ACC112 (cell line): ENCODE data around the gene STXBP5.
"Not testable (repeated sequence)": the region's sequence is repeated elsewhere in the genome, so short reads cannot be mapped to it uniquely, and the experiment has no call there.

Experiments
- H2AFZ ChIP-seq: fragments of 200-600 bp; sonication (generic); one replicate; pipeline ENCODE4 v1.6.0; 2017; ENCODE audit warnings: antibody characterized with exemption, low read length; ENCODE audit not compliant: unreplicated experiment
- H3K27ac ChIP-seq: fragments of 200-600 bp; sonication (generic); 2 replicates; pipeline ENCODE4 v1.5.1; 2014; ENCODE audit warnings: low read depth, mild to moderate bottlenecking, antibody characterized with exemption, low read length, moderate library complexity
- H3K27me3 ChIP-seq: fragments of 200-600 bp; sonication (generic); 2 replicates; pipeline ENCODE4 v1.6.1; 2014; ENCODE audit warnings: mild to moderate bottlenecking, antibody characterized with exemption, low read length, moderate library complexity, mixed read lengths; ENCODE audit not compliant: insufficient read depth
- H3K36me3 ChIP-seq: fragments of 200-600 bp; sonication (generic); 2 replicates; pipeline ENCODE4 v1.6.1; 2016; ENCODE audit warnings: mild to moderate bottlenecking, antibody characterized with exemption, low read length, moderate library complexity, mixed read lengths; ENCODE audit not compliant: insufficient read depth
- H3K4me1 ChIP-seq: fragments of 200-600 bp; sonication (generic); one replicate; pipeline ENCODE4 v1.6.1; 2016; ENCODE audit warnings: low read length, mixed read lengths; ENCODE audit not compliant: insufficient read depth, unreplicated experiment, control insufficient read depth
- H3K4me3 ChIP-seq: fragments of 200-600 bp; sonication (generic); 2 replicates; pipeline ENCODE4 v1.5.1; 2014; ENCODE audit warnings: mild to moderate bottlenecking, low read depth, low read length
- H3K79me2 ChIP-seq: fragments of 200-600 bp; sonication (generic); one replicate; pipeline ENCODE4 v1.6.0; 2016; ENCODE audit warnings: low read length; ENCODE audit not compliant: control insufficient read depth, unreplicated experiment, insufficient read depth

STXBP5 gene

DNA sequence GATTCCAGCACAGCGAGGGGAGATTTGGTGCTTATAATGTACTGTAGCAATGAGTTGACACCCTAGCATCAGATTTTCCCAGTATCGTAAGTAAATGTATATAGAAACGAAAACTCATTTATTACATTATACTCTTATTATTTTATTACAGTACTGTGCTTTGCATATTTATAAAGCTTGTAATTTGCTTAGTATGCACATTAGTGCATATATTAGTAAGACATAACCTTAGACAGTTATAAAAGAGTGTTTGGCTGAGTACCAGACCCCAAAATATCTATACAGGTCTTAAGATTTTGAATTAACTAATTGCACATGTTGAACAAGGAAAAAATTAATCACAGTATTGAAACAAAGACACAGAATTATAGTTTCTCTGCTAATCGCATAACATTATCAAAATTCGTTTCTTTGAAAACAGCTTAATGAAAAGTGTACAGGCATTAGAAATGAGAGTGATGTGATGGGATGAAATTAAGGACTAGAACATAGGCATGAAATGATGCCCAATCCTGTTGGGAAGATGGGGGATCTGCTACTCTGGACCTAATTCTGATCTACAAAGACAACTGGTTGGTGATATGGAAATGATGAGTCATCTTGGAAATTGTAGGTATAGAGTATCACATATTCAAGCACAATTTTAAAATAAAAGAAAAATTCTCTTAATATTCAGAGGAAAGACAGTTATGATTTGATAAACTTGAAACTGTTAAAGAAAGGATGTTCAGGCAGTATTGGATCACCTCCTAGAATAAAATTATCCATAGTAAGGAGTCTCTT, 42.8 kb downstream of the STXBP5 start:
- H3K4me1 ChIP-seq = no peaks in the 10 kb centered on the region
- no peaks in the 10 kb centered on the region for H3K27me3 ChIP-seq
- H3K36me3 ChIP-seq = peaks cover 63% of the 10 kb centered on the region
- H2AFZ ChIP-seq = no peak overlapping the region
- H3K79me2 ChIP-seq = peaks cover 23% of the 10 kb centered on the region
- H3K27ac ChIP-seq = no peak overlapping the region
- no peak overlapping the region for H3K4me3 ChIP-seq

DNA sequence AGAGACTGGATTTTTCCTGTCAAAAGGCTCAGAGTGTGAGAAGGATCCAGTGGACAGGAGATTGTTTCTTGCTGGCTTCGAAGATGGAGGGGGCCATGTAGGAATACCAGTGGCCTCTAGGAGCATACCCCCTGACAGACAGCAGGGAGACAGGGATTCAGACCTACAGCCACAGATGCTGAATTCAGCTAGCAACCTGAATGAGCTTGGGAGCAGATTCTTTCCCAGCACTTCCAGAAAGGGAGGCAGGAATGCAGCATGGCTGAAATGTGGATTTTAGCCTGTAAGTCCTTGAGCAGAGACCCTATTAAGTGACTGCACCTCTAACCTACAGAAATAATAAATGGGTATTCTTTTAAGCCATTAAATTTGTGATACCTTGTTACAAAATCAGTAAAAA, 44.6 kb downstream of the STXBP5 start:
- H2AFZ ChIP-seq = no peak overlapping the region
- H3K4me1 ChIP-seq = no peaks in the 10 kb centered on the region
- H3K36me3 ChIP-seq = peaks cover 51% of the 10 kb centered on the region
- H3K27ac ChIP-seq = no peak overlapping the region
- no peak overlapping the region for H3K4me3 ChIP-seq
- peaks cover 13% of the 10 kb centered on the region for H3K79me2 ChIP-seq
- no peaks in the 10 kb centered on the region for H3K27me3 ChIP-seq

DNA sequence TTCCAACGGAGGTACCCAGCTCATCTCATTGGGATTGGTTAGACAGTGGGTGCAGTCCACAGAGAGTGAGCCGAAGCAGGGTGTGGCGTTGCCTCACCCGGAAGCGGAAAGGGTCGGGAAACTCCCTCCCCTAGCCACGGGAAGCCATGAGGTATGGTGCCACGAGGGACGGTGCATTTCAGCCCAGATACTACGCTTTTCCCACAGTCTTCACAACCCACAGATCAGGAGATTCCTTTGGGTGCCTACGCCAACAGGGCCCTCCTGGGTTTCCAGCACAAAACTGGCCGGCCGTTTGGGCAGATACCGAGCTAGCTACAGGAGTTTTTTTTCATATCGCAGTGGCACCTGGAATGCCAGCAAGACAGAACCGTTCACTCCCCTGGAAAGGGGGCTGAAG, 46.9 kb downstream of the STXBP5 start:
- H3K27me3 ChIP-seq = no peaks in the 10 kb centered on the region

DNA sequence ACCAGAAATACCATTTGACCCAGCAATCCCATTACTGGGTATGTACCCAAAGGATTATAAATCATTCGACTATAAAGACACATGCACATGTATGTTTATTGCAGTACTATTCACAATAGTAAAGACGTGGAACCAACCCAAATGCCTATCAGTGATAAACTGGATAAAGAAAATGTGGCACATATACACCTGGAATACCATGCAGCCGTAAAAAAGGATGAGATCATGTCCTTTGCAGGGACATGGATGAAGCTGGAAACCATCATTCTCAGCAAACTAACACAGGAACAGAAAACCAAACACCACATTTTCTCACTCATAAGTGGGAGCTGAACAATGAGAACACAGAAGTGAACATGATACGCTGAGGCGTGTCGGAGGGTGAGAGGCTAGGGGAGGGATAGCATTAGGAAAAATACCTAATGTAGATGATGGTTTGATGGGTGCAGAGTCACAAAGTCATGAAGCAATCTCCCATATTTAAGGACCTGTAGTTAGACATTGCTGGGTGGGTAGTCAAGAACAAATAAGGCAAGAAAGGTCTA, 50.8 kb downstream of the STXBP5 start:
- H2AFZ ChIP-seq, H3K79me2 ChIP-seq, H3K27ac ChIP-seq, H3K27me3 ChIP-seq, H3K4me1 ChIP-seq, H3K4me3 ChIP-seq: not testable (repeated sequence)
- peaks cover 16% of the 10 kb centered on the region for H3K36me3 ChIP-seq

More for the DNA sequence above, 46.9 kb downstream of the STXBP5 start:
- Histone ChIP-seq H2AFZ (no peak overlapping the region), H3K4me3 (no peak overlapping the region), H3K79me2 (peaks cover under 1% of the 10 kb centered on the region), H3K27ac (no peak overlapping the region), H3K36me3 (peaks cover 40% of the 10 kb centered on the region), H3K4me1 (no peaks in the 10 kb centered on the region)

DNA sequence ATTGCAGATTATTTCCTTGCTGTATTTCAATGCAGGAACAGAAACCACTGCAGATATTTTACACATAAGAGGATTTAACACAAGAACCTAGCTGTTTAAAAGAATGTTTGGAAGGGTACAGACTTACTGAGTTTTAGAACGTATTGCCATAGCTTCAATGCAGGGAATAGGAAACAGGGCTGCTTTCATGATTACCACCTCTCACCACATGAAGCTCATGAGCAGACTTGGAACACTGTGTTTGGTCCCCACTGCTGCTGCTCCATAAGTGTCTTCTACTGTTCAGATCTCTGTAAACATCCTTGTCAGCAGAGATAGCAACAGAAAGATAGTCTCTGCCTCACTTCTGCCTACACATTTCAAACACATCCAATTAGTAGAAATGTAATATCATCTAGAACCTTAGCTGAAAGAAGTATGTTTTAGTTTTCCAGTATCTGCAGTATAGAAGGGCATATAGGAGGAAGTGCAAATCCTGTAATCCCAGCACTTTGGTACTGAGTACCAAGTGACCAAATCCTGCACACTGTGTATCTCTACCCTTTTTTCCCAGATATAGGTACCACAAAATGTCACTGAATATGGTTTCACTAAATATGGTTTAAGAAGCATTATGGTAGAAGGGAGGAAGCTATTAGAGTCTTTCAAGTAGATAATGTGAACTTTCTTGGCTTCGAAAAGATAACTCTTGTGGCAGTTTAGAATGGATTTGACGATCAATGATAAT, 51.9 kb downstream of the STXBP5 start:
- Histone ChIP-seq H3K79me2 (peaks cover 11% of the 10 kb centered on the region), H3K36me3 (peaks cover 12% of the 10 kb centered on the region), H3K4me3 (no peak overlapping the region), H3K4me1 (no peaks in the 10 kb centered on the region), H2AFZ (no peak overlapping the region), H3K27ac (no peak overlapping the region), H3K27me3 (no peaks in the 10 kb centered on the region)

DNA sequence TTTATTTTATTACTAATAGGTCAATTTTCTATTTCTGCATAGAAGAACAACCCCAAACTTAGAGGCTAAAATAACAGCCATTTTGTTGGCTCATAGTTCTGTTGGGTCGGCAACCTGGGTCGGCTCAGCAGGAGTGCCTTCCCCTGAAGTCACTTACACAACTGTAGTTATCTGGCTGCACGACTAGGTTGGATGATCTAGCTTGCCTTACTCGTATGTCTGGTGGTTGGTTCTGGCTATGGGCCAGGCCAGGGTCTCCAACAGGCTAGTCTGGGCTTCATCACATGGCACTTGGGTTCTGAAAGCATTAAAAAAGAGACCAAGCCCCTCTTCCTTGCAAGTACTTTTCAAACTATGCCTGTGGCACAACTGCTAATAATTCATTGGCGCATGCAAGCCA, 53.5 kb downstream of the STXBP5 start:
- Histone ChIP-seq H3K4me3 (no peak overlapping the region), H3K79me2 (peaks cover 11% of the 10 kb centered on the region), H3K4me1 (no peaks in the 10 kb centered on the region), H3K36me3 (peaks cover 16% of the 10 kb centered on the region), H3K27me3 (no peaks in the 10 kb centered on the region), H3K27ac (no peak overlapping the region), H2AFZ (no peak overlapping the region)

DNA sequence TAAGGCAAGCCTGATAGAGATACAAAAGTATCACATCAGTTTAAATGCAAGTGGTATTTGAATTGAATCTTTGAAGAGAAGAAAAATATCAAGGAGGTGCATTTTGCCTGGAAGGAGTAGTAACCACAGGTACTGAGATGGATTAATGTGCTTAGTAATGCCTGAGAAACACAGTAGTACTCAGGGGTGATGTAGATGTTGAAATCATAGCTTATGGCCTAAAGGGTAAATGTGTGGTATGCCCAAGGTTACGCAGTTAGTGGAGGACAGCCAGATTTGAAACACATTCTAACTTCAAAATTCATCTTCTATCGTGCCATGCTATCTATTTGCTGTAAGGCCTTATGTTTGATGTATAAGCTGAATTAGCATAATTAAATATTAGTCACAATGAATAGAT, 55.9 kb downstream of the STXBP5 start:
- Histone ChIP-seq H3K36me3 (peaks cover 29% of the 10 kb centered on the region), H3K4me1 (no peaks in the 10 kb centered on the region), H3K79me2 (peaks cover 11% of the 10 kb centered on the region), H2AFZ (no peak overlapping the region), H3K4me3 (no peak overlapping the region), H3K27ac (no peak overlapping the region), H3K27me3 (no peaks in the 10 kb centered on the region)

DNA sequence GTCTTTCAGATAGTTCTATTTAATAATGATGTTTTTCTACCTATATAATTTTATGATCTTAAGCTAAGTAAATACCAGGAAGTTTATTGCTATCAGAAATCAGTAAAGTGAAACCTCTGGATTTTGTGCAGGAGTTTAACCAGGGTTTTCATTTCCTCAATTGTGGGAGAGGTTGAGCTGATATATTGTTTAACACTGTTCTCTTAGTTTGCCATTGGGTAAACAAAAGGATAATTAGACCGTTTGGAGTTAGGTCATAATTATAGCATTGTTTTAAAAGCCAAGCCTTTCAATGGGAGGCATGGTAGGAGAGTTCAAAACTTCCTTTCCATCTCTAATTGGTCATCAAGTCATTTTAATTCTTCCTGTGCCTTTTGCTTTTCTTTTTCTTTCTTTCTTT, 58.7 kb downstream of the STXBP5 start:
- Histone ChIP-seq H2AFZ (no peak overlapping the region), H3K27me3 (no peaks in the 10 kb centered on the region), H3K4me3 (no peak overlapping the region), H3K79me2 (peaks cover 7% of the 10 kb centered on the region), H3K36me3 (peaks cover 54% of the 10 kb centered on the region), H3K27ac (no peak overlapping the region), H3K4me1 (peaks cover 8% of the 10 kb centered on the region)

DNA sequence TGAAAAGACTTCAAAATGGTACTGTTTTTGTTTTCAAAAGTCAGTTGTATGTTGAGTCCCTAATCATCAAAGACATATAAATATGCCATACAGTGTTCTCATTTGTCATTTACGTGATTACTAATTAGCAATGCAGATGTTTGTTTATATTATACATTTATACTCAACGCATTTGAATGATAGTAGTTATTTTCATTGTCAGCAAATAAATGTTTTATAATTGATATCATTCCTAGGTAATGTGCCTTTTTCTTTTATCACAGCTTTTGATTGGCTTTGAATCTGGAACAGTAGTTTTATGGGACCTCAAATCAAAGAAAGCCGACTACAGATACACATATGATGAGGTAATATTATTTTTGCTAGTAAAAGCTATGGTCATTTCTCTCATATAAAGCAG, 62.6 kb downstream of the STXBP5 start:
- Histone ChIP-seq H3K4me1 (peaks cover 13% of the 10 kb centered on the region), H2AFZ (no peak overlapping the region), H3K36me3 (peaks cover 53% of the 10 kb centered on the region), H3K27ac (no peak overlapping the region), H3K27me3 (no peaks in the 10 kb centered on the region), H3K79me2 (no peaks in the 10 kb centered on the region), H3K4me3 (no peak overlapping the region)

DNA sequence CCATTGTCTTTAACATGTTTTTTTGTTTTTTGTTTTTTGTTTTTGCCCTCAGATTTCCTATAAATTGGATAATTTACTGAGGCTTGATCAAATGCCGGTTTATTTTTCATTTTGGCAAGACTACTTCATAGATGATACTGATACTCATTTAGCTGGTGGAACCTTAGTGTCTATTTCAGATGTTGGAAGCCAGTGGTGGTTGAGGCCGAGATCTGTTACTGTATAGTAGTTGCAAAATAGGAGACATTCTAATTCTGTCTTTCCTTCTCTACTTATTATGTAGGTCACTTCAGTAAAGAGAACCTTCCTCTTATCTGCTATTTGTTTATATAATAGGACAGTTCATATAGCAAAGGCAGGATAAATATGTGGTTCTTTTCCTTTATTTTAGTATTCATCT, 63.4 kb downstream of the STXBP5 start:
- Histone ChIP-seq H2AFZ (no peak overlapping the region), H3K36me3 (peaks cover 53% of the 10 kb centered on the region), H3K4me3 (no peak overlapping the region), H3K79me2 (no peaks in the 10 kb centered on the region), H3K4me1 (peaks cover 13% of the 10 kb centered on the region), H3K27me3 (no peaks in the 10 kb centered on the region), H3K27ac (peak overlapping the region; percentile 49)

DNA sequence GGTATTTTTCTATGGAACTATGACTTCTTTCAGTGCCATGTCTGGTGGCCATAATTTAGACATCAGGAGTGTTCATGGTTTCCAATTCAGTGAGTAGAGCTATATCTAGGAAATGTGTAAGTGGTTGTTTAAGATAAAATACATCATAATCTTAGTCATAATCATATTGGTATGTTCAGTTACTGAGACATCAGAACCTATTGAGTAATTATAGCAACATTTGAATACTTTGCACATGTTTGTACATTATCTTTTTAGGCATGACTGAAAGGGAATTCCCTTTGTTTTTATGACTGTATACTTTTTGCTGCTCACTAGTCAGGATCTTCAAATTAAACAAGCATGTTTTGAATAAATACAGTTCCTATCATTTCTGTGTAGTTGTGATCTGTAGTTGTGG, 64.0 kb downstream of the STXBP5 start:
- peaks cover 52% of the 10 kb centered on the region for H3K36me3 ChIP-seq
- peaks cover 13% of the 10 kb centered on the region for H3K4me1 ChIP-seq
- H3K27me3 ChIP-seq = no peaks in the 10 kb centered on the region
- no peak overlapping the region for H2AFZ ChIP-seq
- peak overlapping the region; percentile 49 for H3K27ac ChIP-seq
- H3K4me3 ChIP-seq = no peak overlapping the region
- no peaks in the 10 kb centered on the region for H3K79me2 ChIP-seq
